ENCODE data around the gene CRADD. TPM values are rescaled to one million over a fixed set of nuclear protein-coding genes. Genes with fewer than 3 reads are reported as not detected.

Gene CRADD
- total and polyA plus RNA-seq, 2 donors (not counting 3 experiments of a cell fraction or from before 2014, with no cell fraction given): 11.7 to 14.5 TPM

DNA sequence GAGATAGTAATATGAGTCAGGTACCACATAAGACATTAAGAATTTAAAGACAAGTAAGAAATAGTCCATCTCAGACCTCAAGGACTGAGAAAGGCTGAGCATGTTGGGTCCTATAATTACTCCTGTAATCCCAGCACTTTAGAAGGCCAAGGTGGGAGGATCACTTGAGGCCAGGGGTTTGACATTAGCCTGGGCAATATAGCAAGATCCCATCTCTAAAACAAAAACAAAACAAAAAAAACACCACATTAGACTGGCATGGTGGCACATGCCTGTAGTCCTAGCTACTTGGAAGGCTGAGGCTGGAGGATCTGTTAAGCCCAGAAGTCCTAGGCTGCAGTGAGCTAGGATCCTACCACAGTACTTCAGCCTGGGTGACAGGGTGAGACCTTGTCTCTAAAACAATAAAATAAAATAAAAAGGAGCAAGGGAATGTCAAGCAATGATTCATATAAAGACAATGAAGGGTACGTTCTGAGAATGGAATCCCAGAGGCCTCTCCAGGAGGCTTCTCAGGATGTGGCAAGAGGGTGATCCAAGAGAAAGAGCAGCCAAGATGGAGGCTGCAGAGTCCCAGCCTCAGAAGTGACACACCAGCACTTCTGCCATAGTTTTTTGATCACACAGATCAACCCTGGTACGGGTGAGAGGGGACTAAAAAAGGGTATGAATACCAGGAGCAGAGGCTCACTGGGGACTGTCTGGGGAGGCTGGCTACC lies 206.4 kb downstream of the CRADD start:
- dilution Hi-C loops (cut with MboI; ENCODE audit: extremely low pct_ligation_motif_present, low sequenced_read_pairs) (no loop called here), intact Hi-C loops (cut with micrococcal nuclease) (no loop called here)
- no peaks in the 10 kb centered on the region for H3K36me3 ChIP-seq (ENCODE audit: control insufficient read depth in 2 of 2, extremely low read depth in 1 of 2, insufficient read depth in 2 of 2, low read length in 2 of 2)
- H3K9me1 ChIP-seq (replicated peaks; ENCODE audit: control insufficient read depth, extremely low read depth, insufficient read depth, low read length): no peaks in the 10 kb centered on the region
- no peaks in the 10 kb centered on the region for H3K9me3 ChIP-seq (replicated peaks; ENCODE audit: control insufficient read depth, insufficient read depth, low read length)
- H4K20me1 ChIP-seq (replicated peaks; ENCODE audit: control insufficient read depth, extremely low read depth, insufficient read depth, low read length): no peaks in the 10 kb centered on the region
- FAIRE-seq: no peak
- no peak overlapping the region for H3K4me3 ChIP-seq (replicated peaks in 1 of 3; ENCODE audit: insufficient read depth in 1 of 3, low read depth in 1 of 3, low read length in 3 of 3)
- POLR2A ChIA-PET: no interaction called here
- H3K27me3 ChIP-seq (ENCODE audit: control insufficient read depth in 2 of 2, insufficient read depth in 2 of 2, low read length in 2 of 2): no peaks in the 10 kb centered on the region
- CTCF ChIA-PET: interaction anchor here (1.5 to 2.4 kb wide), 2 partner anchors 9 to 13 kb away, joined by 4 to 6 read pairs; no protein-coding TSS in a partner anchor
- H3K4me1 ChIP-seq (ENCODE audit: control insufficient read depth, extremely low read depth, insufficient read depth, low read length): no peaks in the 10 kb centered on the region
- H3K27ac ChIP-seq (ENCODE audit: insufficient read depth, low read depth, low read length): no peak overlapping the region
- TF ChIP-seq MYC (IDR thresholded peaks at IDR 0.05; ENCODE audit: low read depth, low read length) (no peak), EZH2 (IDR thresholded peaks at IDR 0.05; ENCODE audit: borderline replicate concordance, low read depth, low read length, severe bottlenecking) (no peak), POLR2AphosphoS5 (IDR thresholded peaks at IDR 0.05; ENCODE audit: insufficient read depth, low read depth, low read length) (no peak), POLR2A (IDR thresholded peaks at IDR 0.05; ENCODE audit: low read depth, low read length) (no peak)
- TF ChIP-seq, protein P1, sequence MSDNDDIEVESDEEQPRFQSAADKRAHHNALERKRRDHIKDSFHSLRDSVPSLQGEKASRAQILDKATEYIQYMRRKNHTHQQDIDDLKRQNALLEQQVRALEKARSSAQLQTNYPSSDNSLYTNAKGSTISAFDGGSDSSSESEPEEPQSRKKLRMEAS (IDR thresholded peaks at IDR 0.05; ENCODE audit: insufficient read depth, insufficient read length): no peak
- no peak for DNase-seq (ENCODE audit: low read depth, low spot score)
- H3K79me2 ChIP-seq (ENCODE audit: control insufficient read depth, insufficient read depth, low read length): no peaks in the 10 kb centered on the region
- no peak overlapping the region for H3K4me2 ChIP-seq (ENCODE audit: insufficient read depth, low read length)
- H3K9ac ChIP-seq (replicated peaks; ENCODE audit: extremely low read depth, insufficient read depth, low read length): no peak overlapping the region
- no TSS peak for BruUV-seq (replicated peaks)
- H2AFZ ChIP-seq (ENCODE audit: low read depth, low read length): no peak overlapping the region

- POLR2A ChIA-PET: no interaction called here
- H3K4me3 ChIP-seq (replicated peaks in 1 of 3; ENCODE audit: insufficient read depth in 1 of 3, low read depth in 1 of 3, low read length in 3 of 3): no peak overlapping the region
- H3K9me3 ChIP-seq (replicated peaks; ENCODE audit: control insufficient read depth, insufficient read depth, low read length): no peaks in the 10 kb centered on the region
- no peaks in the 10 kb centered on the region for H3K27me3 ChIP-seq (ENCODE audit: control insufficient read depth in 2 of 2, insufficient read depth in 2 of 2, low read length in 2 of 2)
- FAIRE-seq: no peak
- intact Hi-C loops (cut with micrococcal nuclease) (no loop called here), dilution Hi-C loops (cut with MboI; ENCODE audit: extremely low pct_ligation_motif_present, low sequenced_read_pairs) (no loop called here)
- no peaks in the 10 kb centered on the region for H3K79me2 ChIP-seq (ENCODE audit: control insufficient read depth, insufficient read depth, low read length)
- BruUV-seq (replicated peaks): no TSS peak
- no peak for DNase-seq (ENCODE audit: low read depth, low spot score)
- no peak overlapping the region for H3K9ac ChIP-seq (replicated peaks; ENCODE audit: extremely low read depth, insufficient read depth, low read length)
- H3K4me2 ChIP-seq (ENCODE audit: insufficient read depth, low read length): no peak overlapping the region
- H2AFZ ChIP-seq (ENCODE audit: low read depth, low read length): no peak overlapping the region
- no peak overlapping the region for H3K27ac ChIP-seq (ENCODE audit: insufficient read depth, low read depth, low read length)
- H4K20me1 ChIP-seq (replicated peaks; ENCODE audit: control insufficient read depth, extremely low read depth, insufficient read depth, low read length): no peaks in the 10 kb centered on the region
- H3K9me1 ChIP-seq (replicated peaks; ENCODE audit: control insufficient read depth, extremely low read depth, insufficient read depth, low read length): no peaks in the 10 kb centered on the region
- no peaks in the 10 kb centered on the region for H3K4me1 ChIP-seq (ENCODE audit: control insufficient read depth, extremely low read depth, insufficient read depth, low read length)
- TF ChIP-seq, protein P2, sequence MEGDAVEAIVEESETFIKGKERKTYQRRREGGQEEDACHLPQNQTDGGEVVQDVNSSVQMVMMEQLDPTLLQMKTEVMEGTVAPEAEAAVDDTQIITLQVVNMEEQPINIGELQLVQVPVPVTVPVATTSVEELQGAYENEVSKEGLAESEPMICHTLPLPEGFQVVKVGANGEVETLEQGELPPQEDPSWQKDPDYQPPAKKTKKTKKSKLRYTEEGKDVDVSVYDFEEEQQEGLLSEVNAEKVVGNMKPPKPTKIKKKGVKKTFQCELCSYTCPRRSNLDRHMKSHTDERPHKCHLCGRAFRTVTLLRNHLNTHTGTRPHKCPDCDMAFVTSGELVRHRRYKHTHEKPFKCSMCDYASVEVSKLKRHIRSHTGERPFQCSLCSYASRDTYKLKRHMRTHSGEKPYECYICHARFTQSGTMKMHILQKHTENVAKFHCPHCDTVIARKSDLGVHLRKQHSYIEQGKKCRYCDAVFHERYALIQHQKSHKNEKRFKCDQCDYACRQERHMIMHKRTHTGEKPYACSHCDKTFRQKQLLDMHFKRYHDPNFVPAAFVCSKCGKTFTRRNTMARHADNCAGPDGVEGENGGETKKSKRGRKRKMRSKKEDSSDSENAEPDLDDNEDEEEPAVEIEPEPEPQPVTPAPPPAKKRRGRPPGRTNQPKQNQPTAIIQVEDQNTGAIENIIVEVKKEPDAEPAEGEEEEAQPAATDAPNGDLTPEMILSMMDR (IDR thresholded peaks at IDR 0.05; ENCODE audit: extremely low read depth in 1 of 2, insufficient read depth in 1 of 2, low read depth in 1 of 2, low read length in 2 of 2): no peak
- TF ChIP-seq FOS (IDR thresholded peaks at IDR 0.05; ENCODE audit: borderline replicate concordance, insufficient read depth, low read length) (no peak), GATA2 (IDR thresholded peaks at IDR 0.05; ENCODE audit: insufficient read depth, insufficient read length, low read depth, low read length) (no peak), POLR2A (IDR thresholded peaks at IDR 0.05; ENCODE audit: low read depth, low read length) (no peak), JUN (IDR thresholded peaks at IDR 0.05; ENCODE audit: borderline replicate concordance, insufficient read depth, insufficient read length, low read depth) (no peak), EZH2 (IDR thresholded peaks at IDR 0.05; ENCODE audit: borderline replicate concordance, low read depth, low read length, severe bottlenecking) (no peak), POLR2AphosphoS5 (IDR thresholded peaks at IDR 0.05; ENCODE audit: insufficient read depth, low read depth, low read length) (no peak), MYC (IDR thresholded peaks at IDR 0.05; ENCODE audit: low read depth, low read length) (no peak)
- TF ChIP-seq, protein P1 (IDR thresholded peaks at IDR 0.05; ENCODE audit: insufficient read depth, insufficient read length): no peak
- H3K36me3 ChIP-seq (ENCODE audit: control insufficient read depth in 2 of 2, extremely low read depth in 1 of 2, insufficient read depth in 2 of 2, low read length in 2 of 2): no peaks in the 10 kb centered on the region
- CTCF ChIA-PET: no interaction called here
Observed at GRCh38 chr12:93884794-93885460, 207.8 kb downstream of the CRADD start.
